Activated CD8-positive, alpha-beta T cell treated with anti-CD3 and anti-CD28 coated beads, Interleukin-2, amount 10 ng/mL, durations not matched to agents 7 days and 5 days (primary cell): ENCODE results near the gene RAET1E. TPM values are rescaled to one million over a fixed set of nuclear protein-coding genes. Genes with fewer than 3 reads are reported as not detected.
"Not testable (repeated sequence)": the region's sequence is repeated elsewhere in the genome, so short reads cannot be mapped to it uniquely, and the experiment has no call there.

Source experiments
- ATAC-seq: fragments of 150-1000 bp; cut with Tn5 transposase; one replicate; pipeline ENCODE4 v1.10.0; 2021; ENCODE audit warnings: moderate library complexity
- CTCF ChIA-PET: fragments of 350-600 bp; sonication (Branson Sonifier 250); formaldehyde crosslinking; loops from one replicate; lab custom pipeline; 2021; ENCODE audit warnings: antibody characterized with exemption; lab: Charles Lee
- POLR2A ChIA-PET: fragments of 350-600 bp; sonication (Branson Sonifier 250); formaldehyde crosslinking; loops from one replicate; lab custom pipeline; 2021; ENCODE audit warnings: antibody characterized with exemption; lab: Charles Lee
- DNase-seq: peaks from one replicate; pipeline ENCODE4 v3.0.0-alpha.2; 2020
- H3K27ac Mint-ChIP-seq: one replicate; pipeline ENCODE4 v1.8.0; 2021; ENCODE audit warnings: mild to moderate bottlenecking, mixed read lengths
- H3K27me3 Mint-ChIP-seq: one replicate; pipeline ENCODE4 v1.8.0; 2021; ENCODE audit warnings: low read depth, mixed read lengths
- H3K36me3 Mint-ChIP-seq: one replicate; pipeline ENCODE4 v1.8.0; 2021; ENCODE audit warnings: low read depth, mixed read lengths
- H3K4me1 Mint-ChIP-seq: one replicate; pipeline ENCODE4 v1.8.0; 2021; ENCODE audit warnings: low read depth, mixed read lengths
- H3K4me3 Mint-ChIP-seq: one replicate; pipeline ENCODE4 v1.8.0; 2021; ENCODE audit warnings: mild to moderate bottlenecking, mixed read lengths
- H3K9me3 Mint-ChIP-seq: one replicate; pipeline ENCODE4 v1.8.0; 2022; ENCODE audit warnings: mixed read lengths; ENCODE audit not compliant: insufficient read depth
- total RNA-seq, 2 experiments: library from RNA; stranded (reverse); gene quantifications; one replicate each; pipeline ENCODE4 v1.2.3, GENCODE V29; 2021

The RAET1E gene
- total RNA-seq, 2 experiments from 2014 or later = not detected

DNA sequence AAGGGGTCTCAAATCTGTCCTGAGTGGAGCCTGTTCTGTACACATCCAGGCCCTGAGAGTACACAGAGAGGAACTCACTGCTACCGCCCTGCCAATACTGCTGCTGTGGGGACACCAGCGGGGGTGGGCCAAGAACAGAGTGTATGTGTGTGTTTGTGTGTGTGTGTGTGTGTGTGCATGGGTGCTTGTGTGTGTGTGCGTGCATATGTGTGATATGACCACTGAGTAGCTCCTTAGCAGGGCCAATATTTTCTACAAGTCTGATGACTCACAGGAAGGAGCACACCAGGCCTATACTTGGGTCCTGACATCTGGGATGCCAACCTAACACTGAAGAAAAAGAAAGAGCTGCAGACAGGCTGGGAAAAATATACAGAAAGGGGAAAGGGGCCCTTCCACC lies 1.4 kb downstream of the RAET1E start:
- Mint-ChIP-seq H3K4me1 (peaks cover 18% of the 10 kb centered on the region), H3K27ac (no peak overlapping the region), H3K36me3 (no peaks in the 10 kb centered on the region), H3K9me3 (no peaks in the 10 kb centered on the region), H3K27me3 (peaks cover 23% of the 10 kb centered on the region), H3K4me3 (no peak overlapping the region)
- POLR2A ChIA-PET = no interaction called here
- CTCF ChIA-PET = no interaction called here
- ATAC-seq = no peak
- no peak for DNase-seq

DNA sequence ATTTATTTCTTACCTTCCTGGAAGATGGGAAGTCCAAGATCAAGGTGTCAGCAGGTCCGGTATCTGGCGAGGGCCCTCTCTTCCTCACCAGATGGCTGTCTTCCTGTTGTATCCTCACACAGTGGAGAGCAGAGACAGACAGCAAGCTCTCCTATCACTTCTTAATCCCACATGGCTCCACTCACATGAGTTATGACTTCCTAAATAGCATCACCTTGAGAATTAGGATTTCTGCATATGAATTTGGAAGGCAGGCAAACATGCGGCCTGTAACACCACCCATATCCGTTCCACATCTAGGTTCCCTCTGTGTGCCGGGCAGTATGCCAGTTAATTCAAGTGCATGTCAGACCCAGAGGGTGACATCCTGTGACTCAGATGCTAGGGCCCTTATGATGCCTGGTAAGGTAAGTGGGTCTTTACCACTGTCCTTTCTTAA lies 2.1 kb downstream of the RAET1E start:
- DNase-seq = peak; percentile 35
- CTCF ChIA-PET = no interaction called here
- Mint-ChIP-seq H3K27me3 (peaks cover 26% of the 10 kb centered on the region), H3K4me3 (no peak overlapping the region), H3K9me3 (no peaks in the 10 kb centered on the region), H3K27ac (no peak overlapping the region), H3K4me1 (peaks cover 18% of the 10 kb centered on the region), H3K36me3 (no peaks in the 10 kb centered on the region)
- no peak for ATAC-seq
- POLR2A ChIA-PET = no interaction called here

DNA sequence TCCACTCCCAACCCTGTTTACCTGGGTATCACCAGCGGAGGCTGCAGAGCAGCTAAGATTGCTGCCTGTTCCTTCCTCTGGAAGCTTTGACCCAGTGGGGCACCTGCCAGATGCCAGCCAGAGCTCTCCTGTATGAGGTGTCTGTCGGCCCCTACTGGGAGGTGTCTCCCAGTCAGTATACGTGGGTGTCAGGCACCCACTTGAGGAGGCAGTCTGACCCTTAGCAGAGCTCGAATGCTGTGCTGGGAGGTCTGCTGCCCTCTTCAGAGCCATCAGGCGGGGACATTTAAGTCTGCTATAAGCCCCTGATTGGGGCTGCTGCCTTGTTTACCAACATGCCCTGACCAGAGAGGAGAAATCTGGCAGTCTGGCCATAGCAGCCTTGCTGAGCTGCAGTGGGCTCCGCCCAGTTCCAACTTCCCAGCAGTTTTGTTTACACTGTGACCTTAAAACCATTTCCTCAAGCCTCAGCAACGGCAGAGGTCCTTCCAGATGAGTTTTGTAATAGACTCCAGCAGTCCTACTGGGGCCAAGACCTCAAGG lies 2.8 kb downstream of the RAET1E start:
- Mint-ChIP-seq H3K36me3 (no peaks in the 10 kb centered on the region), H3K4me3 (no peak overlapping the region), H3K4me1 (peaks cover 18% of the 10 kb centered on the region), H3K27ac (no peak overlapping the region), H3K27me3 (peaks cover 26% of the 10 kb centered on the region), H3K9me3 (no peaks in the 10 kb centered on the region)
- DNase-seq (no peak), ATAC-seq (no peak)
- ChIA-PET CTCF (no interaction called here), POLR2A (no interaction called here)

DNA sequence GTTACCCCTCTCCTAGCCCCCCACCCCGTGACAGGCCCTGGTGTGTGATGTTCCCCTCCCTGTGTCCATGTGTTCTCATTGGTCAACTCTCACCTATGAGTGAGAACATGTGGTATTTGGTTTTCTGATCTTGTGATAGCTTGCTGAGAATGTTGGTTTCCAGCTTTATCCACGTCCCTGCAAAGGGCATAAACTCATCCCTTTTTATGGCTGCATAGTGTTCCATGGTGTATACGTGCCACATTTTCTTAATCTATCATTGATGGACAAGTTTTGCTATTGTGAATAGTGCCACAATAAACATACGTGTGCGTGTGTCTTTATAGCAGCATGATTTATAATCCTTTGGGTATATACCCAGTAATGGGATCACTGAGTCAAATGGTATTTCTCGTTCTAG lies 6.0 kb downstream of the RAET1E start:
- H3K4me3 Mint-ChIP-seq, ATAC-seq, POLR2A ChIA-PET, CTCF ChIA-PET, H3K9me3 Mint-ChIP-seq, DNase-seq, H3K36me3 Mint-ChIP-seq, H3K27ac Mint-ChIP-seq: not testable (repeated sequence)
- H3K27me3 Mint-ChIP-seq = peaks cover 36% of the 10 kb centered on the region
- H3K4me1 Mint-ChIP-seq = peaks cover 18% of the 10 kb centered on the region

DNA sequence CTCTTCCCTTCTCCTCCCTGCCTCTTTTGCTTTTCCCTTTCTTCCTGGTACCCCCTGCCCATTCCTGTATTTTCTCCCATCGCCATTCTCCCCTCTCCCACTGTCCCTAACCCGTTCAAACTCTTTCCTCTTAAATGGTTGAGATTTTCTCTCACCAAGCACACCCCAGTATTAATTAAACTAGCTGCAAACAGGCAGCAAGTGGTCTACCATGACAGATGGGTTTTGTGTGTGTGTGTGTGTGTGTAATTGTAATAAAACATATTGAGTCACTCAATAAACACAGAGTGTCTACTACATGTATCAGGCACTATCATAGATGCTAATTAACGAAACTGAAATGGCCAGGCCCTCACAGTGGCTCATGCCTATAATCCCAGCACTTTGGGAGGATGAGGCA lies 6.7 kb downstream of the RAET1E start:
- POLR2A ChIA-PET = no interaction called here
- Mint-ChIP-seq H3K4me3 (no peak overlapping the region), H3K4me1 (peaks cover 14% of the 10 kb centered on the region), H3K27me3 (peaks cover 36% of the 10 kb centered on the region), H3K27ac (no peak overlapping the region), H3K36me3 (no peaks in the 10 kb centered on the region), H3K9me3 (no peaks in the 10 kb centered on the region)
- ATAC-seq (no peak), DNase-seq (no peak)
- CTCF ChIA-PET = no interaction called here

DNA sequence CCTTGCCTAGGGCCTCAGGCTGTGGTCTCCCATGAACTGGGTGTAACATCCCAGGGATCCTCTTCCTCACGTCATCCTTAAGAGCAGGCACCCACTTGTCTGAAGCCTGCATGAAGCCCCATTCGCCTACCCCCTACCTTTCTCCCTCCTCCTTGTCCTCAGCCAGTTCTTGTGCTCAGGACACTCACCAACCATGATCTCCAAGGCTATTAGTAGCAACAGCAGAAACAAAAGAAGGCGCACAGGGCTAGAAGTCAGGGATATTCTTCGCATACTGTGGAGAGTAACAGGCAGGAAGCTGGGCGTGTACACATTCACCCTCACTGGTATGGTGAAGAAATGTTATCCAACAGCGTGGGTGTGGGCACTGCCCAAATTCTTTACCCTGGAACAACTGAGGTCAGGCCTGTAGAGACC lies 7.3 kb downstream of the RAET1E start:
- Mint-ChIP-seq H3K9me3 (no peaks in the 10 kb centered on the region), H3K4me3 (no peak overlapping the region), H3K4me1 (peaks cover 7% of the 10 kb centered on the region), H3K36me3 (no peaks in the 10 kb centered on the region), H3K27ac (no peak overlapping the region), H3K27me3 (peaks cover 36% of the 10 kb centered on the region)
- ATAC-seq (no peak), DNase-seq (no peak)
- CTCF ChIA-PET = no interaction called here
- POLR2A ChIA-PET = no interaction called here

DNA sequence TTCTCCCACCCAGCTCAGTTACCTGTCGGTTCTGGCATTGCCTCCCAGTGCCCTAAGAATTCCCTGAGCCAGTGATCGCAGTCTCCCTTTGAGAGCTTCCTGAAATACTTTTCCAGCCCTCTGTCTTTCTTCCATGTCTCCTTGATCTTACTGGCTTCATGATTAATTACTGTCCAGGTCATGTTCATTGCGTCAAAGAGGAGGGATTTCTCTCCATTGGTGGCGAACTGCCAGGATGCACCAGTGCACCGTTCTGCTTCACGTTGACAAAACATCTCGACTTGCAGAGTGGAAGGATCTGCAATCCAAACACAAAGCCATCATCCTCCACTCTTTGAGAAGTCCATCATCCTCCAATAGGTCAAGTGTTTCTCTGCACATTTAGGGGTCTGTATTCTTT lies 8.6 kb downstream of the RAET1E start:
- no peaks in the 10 kb centered on the region for H3K9me3 Mint-ChIP-seq
- H3K27me3 Mint-ChIP-seq = peaks cover 37% of the 10 kb centered on the region
- peaks cover 3% of the 10 kb centered on the region for H3K4me1 Mint-ChIP-seq
- no peak overlapping the region for H3K27ac Mint-ChIP-seq
- ChIA-PET CTCF (interaction anchor here (0.6 kb wide), 1 partner anchor 366 kb away, joined by 3 read pairs; no protein-coding TSS in a partner anchor), POLR2A (no interaction called here)
- no peaks in the 10 kb centered on the region for H3K36me3 Mint-ChIP-seq
- no peak overlapping the region for H3K4me3 Mint-ChIP-seq
- ATAC-seq = no peak
- no peak for DNase-seq

DNA sequence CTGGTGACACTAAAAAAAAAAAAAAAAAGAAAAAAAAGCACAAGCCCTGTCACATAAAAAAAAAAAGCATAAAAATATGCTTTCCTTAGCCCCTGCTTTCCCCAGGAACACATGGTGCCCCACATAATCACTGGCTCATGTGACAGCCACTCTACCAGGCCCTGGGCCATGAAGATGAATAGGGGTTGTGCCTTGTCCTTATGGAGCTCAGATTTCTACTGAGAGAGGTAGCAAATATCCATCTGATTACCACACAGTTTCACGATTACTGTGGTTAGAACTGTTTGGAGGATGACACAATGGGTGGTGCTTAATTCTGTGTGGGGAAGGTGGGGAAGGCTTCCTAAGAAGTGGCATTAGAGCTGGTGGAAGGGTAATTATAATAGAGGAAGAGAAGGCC lies 9.3 kb downstream of the RAET1E start:
- ChIA-PET POLR2A (no interaction called here), CTCF (interaction anchor here (0.6 kb wide), 1 partner anchor 367 kb away, joined by 3 read pairs; no protein-coding TSS in a partner anchor)
- no peaks in the 10 kb centered on the region for H3K9me3 Mint-ChIP-seq
- H3K27ac Mint-ChIP-seq = no peak overlapping the region
- no peak overlapping the region for H3K4me3 Mint-ChIP-seq
- no peak for DNase-seq
- peaks cover 36% of the 10 kb centered on the region for H3K27me3 Mint-ChIP-seq
- no peak for ATAC-seq
- H3K4me1 Mint-ChIP-seq = peaks cover 3% of the 10 kb centered on the region
- H3K36me3 Mint-ChIP-seq = no peaks in the 10 kb centered on the region

DNA sequence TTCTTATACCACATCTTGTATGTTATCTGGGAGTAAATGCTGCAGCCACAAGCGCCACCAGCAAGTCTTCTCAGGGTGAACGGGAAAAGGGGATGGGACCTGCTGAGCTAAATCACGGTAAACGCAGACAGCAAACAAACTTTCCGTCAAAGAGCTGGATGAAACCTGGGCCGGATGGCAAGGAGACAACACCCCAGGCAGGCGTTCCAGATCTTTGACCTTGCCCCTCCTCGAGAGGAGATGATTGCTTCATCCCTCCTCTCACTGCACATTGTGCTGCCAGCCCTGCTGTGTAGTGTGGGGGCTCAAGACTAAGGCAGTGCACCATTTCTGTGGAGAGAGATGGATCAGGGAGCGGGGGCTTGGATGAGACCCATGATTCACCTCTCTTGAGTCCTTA lies 9.8 kb downstream of the RAET1E start:
- no peak overlapping the region for H3K27ac Mint-ChIP-seq
- CTCF ChIA-PET = no interaction called here
- ATAC-seq = no peak

DNA sequence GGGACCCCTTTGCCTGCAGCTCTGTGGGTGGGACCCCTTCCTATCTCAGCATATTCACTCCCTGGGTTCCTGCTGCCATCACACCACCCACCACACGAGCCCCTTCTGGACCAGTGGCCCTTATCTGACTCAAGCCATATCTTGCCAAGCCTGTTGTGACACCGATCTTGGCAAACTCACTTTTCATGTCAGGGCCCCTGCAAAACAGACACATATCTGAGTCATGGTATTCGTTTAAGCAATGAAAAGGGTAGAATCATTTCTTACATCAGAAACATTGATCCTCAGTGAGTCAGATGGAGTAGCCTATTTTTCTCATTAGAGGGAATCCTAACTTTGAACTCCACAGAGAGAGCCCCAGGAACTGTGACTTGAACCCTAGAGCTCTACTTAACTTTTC lies 10.6 kb downstream of the RAET1E start:
- Mint-ChIP-seq H3K27ac (no peak overlapping the region), H3K4me3 (no peak overlapping the region), H3K4me1 (no peaks in the 10 kb centered on the region), H3K9me3 (no peaks in the 10 kb centered on the region), H3K36me3 (no peaks in the 10 kb centered on the region), H3K27me3 (peaks cover 25% of the 10 kb centered on the region)
- DNase-seq (no peak), ATAC-seq (no peak)
- ChIA-PET CTCF (no interaction called here), POLR2A (no interaction called here)

More for the DNA sequence above, 9.8 kb downstream of the RAET1E start:
- H3K36me3 Mint-ChIP-seq = no peaks in the 10 kb centered on the region
- no peak for DNase-seq
- H3K4me3 Mint-ChIP-seq = no peak overlapping the region
- POLR2A ChIA-PET = no interaction called here
- H3K9me3 Mint-ChIP-seq = no peaks in the 10 kb centered on the region
- peaks cover 3% of the 10 kb centered on the region for H3K4me1 Mint-ChIP-seq
- H3K27me3 Mint-ChIP-seq = peaks cover 32% of the 10 kb centered on the region

DNA sequence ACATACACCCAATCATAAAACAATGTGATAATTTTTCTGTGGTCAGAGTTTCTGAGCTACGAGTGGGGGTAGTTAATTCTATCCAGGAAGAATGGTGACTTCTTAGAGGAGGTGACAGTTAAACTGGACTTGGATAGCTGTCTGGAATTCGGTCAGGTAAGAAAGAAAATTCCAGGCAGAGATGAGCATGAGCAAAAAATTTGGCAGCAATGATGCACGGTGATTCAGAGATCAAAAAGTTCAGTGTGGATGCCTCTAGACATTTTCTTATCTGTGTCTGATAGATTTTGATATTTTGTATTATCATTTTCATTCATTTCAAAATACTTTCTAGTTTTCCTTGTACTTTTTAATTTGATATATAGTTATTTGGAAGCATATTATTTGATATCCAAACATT lies 12.0 kb downstream of the RAET1E start:
- ATAC-seq = no peak
- POLR2A ChIA-PET = no interaction called here

DNA sequence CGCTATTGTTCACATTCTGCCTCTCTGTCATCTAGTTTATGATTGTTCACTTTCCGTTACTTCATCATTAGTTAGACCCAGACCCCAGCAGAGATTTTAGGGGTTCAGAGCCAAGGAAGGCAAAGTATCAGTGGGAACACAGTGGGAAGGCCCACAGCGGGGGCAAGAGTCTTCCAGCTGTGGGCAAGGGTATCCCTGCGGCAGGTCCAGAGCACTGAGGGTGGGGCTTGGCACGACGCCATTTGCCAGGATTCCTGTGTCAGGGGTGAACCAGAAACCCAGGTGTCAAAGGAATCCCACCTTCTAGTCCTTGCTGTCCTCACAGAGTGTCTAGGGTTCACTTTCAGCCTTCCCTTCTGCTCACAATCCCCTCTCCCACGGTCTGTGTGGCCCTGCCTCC lies 13.3 kb downstream of the RAET1E start:
- ATAC-seq (no peak), DNase-seq (no peak)
- Mint-ChIP-seq H3K27ac (no peak overlapping the region), H3K4me1 (no peaks in the 10 kb centered on the region), H3K27me3 (peaks cover 28% of the 10 kb centered on the region), H3K4me3 (no peak overlapping the region), H3K36me3 (no peaks in the 10 kb centered on the region), H3K9me3 (no peaks in the 10 kb centered on the region)
- CTCF ChIA-PET = no interaction called here
- POLR2A ChIA-PET = no interaction called here

More for the DNA sequence above, 12.0 kb downstream of the RAET1E start:
- DNase-seq = no peak
- Mint-ChIP-seq H3K4me3 (no peak overlapping the region), H3K27ac (no peak overlapping the region), H3K9me3 (no peaks in the 10 kb centered on the region), H3K36me3 (no peaks in the 10 kb centered on the region), H3K27me3 (peaks cover 28% of the 10 kb centered on the region), H3K4me1 (no peaks in the 10 kb centered on the region)
- CTCF ChIA-PET = no interaction called here

DNA sequence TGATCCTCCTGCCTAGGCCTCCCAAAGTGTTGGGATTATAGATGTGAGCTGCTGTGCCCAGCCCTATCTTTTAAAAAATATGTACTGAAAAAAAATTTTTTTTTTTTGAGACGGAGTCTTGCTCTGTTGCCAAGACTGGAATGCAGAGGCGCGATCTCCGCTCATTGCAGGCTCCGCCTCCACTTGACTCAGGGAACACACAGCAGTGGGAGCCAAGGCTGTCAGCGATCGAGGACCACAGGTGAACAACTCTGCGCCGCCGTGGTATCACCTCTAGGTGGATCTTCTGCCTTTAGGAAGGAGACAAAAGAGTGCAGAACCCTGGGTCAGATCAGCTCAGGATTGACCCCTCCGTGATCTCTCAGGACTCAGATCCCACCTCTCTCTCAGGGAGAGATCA lies 13.7 kb downstream of the RAET1E start:
- POLR2A ChIA-PET = no interaction called here
- DNase-seq (no peak), ATAC-seq (no peak)
- Mint-ChIP-seq H3K36me3 (no peaks in the 10 kb centered on the region), H3K4me1 (no peaks in the 10 kb centered on the region), H3K27ac (no peak overlapping the region), H3K9me3 (no peaks in the 10 kb centered on the region), H3K4me3 (no peak overlapping the region), H3K27me3 (peaks cover 29% of the 10 kb centered on the region)
- CTCF ChIA-PET = no interaction called here
